Measurements from ENCODE around the gene ATP13A3.

The ATP13A3 gene

DNA sequence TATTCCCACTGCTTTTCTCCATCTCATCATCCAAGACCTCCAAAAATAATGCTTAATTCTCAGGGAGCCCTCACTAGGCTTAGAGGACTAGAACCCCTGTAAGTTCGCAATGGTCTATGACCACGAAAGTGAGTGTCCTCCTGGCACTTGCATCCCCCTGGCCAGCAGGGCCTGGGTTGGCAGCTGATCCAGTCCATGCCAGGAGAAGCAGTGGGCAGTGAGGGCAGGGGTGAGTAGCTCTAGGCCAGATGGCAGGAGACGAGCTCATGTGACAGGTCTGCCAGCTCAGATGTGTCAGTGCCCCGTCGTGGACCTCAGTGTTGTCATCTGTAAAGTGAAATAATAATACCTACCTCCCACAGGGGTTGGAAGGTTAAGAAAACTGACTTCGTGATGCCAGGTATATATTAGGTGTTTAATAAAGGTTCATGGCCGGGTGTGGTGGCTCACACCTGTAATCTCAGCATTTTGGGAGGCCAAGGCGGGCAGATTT is 98.8 kb downstream of the ATP13A3 start:
- DNase-seq = no peak

DNA sequence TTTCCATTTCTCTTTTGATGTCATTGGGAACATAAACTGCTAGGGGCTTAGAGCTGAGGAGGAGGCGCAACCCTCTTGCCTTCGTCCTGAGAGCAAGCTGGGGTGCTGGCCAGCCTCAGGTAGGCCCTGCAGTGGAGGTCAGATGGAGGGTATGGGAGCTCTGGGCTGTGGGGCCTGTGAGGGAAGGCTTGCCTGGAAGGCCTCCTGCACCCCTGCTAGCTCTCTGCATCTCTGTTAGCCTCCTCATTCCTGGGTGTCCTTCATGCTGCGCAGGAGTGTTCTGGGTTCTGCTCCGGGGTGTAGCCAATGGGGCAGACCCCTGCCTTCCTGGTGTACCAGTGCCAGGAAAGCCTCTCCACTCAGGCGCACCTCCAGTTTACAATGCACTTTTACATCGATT is 99.5 kb downstream of the ATP13A3 start:
- DNase-seq = no peak

GRCh38 chr3:194386648-194387047 is 100.2 kb downstream of the ATP13A3 start:
- DNase-seq = no peak

DNA sequence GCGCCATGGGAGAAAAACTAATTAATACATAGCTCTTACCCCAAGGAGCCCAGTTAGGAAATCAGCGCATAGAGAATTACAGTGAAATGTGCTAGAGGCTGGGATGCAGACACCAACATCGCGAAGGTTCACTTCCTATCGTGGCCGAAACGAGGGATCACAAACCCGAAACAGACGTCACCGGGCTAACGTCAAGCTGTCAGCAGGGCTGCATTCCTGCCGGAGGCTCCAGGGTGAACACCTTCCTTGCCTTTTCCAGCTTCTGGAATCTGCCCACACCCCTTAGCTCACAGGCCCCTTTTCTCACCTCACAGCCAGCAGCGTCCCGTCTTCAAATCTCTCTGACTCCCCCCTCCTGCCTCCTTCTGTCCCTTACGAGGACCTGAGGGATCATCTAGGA is 100.7 kb downstream of the ATP13A3 start:
- DNase-seq = no peak

DNA sequence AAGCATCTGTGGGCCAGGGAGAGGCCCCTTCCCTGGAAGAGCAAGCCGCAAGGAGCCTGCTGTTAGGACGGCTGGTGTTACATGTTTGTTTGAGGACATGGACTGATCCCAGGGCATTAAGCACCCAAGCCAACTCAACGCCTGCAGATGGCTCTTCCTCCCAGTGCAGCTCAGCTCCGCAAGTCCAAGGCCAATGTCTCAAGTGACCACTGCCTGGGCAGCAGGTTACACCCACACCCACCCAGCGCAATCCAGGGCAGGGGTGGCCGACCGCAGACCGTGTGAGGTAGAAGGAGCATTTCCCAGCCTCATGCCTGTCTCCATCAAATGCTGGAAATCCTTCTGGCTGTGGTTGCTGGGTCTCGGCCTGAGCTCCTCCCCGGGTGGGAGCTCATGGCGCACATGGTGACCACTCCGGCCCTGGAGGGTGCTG is 102.2 kb downstream of the ATP13A3 start:
- no peak for DNase-seq

GRCh38 chr3:194384156-194384555 is 102.6 kb downstream of the ATP13A3 start:
- no peak for DNase-seq

DNA sequence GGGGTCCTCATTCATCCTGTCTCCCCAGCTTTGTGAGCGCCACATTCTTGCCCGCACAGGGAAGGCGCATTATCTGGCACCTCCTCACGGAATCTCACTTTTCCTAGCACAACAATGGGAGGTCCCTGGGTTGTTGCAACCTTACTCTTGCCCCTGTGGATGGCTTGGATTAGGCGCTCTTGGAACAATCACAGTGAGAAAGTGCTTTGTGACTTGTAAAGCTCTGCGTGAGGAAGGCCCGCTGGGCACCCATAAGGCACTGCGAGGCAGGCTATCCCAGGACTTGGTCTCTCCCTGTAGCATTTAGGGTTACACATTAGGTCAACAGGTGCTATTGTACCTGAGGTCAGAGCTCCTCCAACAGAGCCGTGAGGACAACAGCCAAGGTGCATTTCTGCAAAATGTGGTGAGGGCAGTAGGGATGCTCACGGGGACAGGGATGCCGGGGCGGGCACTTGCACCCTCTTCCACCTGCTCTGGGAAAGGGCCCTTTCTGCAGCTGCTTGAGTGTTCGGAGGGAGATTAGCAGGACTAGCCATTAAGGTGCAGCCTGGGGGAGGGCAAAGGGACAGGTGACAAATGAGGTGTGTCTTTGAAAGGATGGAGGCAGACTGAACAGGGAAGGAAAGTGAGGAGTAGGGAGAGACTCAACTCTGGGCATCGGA is 103.4 kb downstream of the ATP13A3 start:
- no peak for DNase-seq

GRCh38 chr3:194382892-194383223 is 103.9 kb downstream of the ATP13A3 start:
- DNase-seq = no peak

GRCh38 chr3:194382196-194382891 is 104.5 kb downstream of the ATP13A3 start:
- DNase-seq = no peak

DNA sequence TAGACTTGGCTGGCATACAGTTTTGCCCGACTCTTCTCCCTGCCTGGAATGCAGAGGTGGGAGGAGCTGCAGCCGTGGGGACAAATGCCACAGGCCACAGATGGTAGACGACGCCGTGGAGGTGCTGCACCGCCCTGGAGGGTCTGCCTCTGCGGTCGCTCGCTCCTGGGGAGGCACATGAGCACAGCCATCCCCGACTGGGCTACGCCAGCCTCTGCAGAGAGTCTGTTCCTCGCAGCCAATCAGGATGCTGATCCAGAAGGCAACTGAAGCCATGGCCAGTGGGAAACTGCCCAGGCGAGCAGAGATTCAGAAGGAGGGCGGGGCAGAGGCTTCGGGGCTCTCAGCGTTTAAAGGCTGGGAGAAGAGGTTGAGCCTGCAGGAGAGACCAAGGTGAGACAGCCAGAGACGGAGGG is 105.3 kb downstream of the ATP13A3 start:
- DNase-seq = no peak

- DNase-seq = no peak
Observed at GRCh38 chr3:194380326-194380725, 106.5 kb downstream of the ATP13A3 start.

GRCh38 chr3:194379651-194380050 is 107.2 kb downstream of the ATP13A3 start:
- no peak for DNase-seq

GRCh38 chr3:194379231-194379630 is 107.6 kb downstream of the ATP13A3 start:
- no peak for DNase-seq

- DNase-seq = no peak
Observed at GRCh38 chr3:194377708-194378107, 109.1 kb downstream of the ATP13A3 start.

DNA sequence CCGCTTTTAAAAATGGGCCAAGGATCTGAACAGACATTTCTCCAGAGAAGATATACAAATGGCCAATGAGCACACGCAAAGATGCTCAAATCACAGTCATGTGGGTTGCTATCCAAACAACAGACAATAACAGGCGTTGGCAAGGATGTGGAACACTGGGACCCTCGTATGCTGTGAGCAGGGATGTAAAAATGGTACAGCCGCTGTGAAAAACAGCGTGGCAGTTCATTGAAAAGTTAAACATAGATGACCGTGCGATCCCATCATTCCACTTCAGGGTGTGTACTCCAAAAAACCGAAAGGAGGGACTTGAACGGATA is 110.6 kb downstream of the ATP13A3 start:
- DNase-seq = no peak

DNA sequence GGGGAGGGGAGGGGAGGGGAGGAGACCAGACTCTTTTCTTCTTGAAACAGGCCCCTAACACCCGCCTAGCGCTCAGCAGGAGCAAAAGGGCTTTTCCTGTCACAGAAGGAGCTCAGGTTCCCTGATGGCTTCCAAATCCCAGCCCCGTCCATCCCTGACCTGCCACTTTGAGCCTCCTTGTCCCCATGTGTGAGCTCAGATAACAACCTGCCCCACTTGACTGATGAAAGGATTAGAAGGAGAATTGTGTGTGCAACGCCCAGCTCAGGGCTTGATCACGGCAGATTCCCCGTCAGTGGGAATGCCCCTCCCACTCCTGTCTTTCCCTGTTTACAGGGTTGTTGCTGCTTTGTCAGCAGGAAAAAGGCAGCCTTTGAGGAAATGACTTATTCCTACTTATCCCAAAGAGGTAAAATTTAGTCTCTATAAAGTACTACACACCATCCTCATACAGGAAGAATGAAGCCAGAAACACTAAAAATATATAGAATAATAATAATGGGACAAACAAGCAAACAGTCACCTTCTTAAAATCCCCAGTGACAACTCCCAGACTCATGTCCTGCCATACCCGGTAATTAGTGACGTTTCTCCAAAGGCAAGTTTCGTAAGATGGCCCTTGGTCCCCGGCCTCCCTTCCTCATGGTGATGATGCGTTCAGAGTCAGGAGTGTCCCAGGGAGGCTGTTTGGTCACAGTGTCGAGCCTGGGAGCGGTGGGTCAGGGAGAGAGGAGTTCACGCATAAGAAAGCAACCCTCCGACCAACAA is 111.1 kb downstream of the ATP13A3 start:
- no peak for DNase-seq

- no peak for DNase-seq
Observed at GRCh38 chr3:194374935-194375334, 111.9 kb downstream of the ATP13A3 start.

DNA sequence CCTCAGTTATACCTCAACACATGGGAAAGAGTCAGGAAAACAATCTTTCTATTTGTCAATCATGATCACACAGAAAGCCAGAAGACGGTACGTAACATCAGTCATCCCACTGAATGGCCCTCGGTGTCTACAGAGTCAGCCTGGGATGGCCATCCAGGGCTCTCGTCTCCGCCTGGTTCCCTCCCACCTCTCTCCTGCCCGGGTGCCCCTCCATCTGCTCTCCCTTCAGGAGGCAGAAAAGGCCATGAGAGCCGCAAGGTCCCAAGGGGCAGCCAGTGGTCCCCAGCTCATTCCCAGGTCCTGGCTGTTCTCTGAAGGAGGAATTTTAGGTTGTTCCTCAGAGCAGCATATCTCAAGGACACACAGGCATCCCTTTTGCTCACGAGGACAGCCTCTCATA is 112.9 kb downstream of the ATP13A3 start:
- no peak for DNase-seq

DNA sequence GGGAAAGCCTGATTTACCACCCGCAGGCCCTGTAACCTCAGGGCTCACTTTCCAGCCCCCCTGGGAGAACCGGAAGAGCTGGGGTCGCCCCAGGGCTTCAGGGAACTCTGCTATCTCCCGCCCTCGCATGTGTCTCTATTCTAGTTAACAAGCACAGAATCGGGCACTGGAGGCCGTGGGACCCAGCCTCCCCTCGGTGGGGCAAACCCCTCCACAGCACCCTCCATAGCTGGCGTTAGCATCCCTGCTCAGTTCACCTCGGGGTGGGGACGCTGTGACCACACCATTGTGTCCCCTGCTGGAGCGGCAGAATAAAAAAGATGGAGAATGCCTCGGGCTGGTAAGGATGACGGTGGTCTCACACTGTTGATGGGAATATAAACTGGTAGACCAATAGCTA is 113.8 kb downstream of the ATP13A3 start:
- no peak for DNase-seq

DNA sequence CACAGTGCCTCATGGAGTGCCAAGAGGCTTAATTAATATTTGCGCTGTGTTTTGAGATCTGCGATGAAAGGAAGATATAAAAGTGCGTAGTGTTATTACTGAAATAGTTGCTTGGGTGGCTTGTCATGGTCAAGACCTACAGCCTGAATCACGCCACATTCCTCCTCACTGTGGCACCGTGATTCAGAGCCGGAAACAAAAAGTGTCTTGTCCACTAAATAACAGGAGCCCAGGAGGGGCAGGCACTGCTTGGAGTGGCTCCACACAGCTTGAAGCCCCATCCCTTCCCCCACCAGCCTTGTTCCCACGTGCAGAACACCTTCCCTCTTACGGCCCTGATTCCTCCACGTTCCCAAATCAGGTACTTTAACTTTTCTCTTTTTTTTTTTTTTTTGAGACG is 116.0 kb downstream of the ATP13A3 start:
- no peak for DNase-seq

DNA sequence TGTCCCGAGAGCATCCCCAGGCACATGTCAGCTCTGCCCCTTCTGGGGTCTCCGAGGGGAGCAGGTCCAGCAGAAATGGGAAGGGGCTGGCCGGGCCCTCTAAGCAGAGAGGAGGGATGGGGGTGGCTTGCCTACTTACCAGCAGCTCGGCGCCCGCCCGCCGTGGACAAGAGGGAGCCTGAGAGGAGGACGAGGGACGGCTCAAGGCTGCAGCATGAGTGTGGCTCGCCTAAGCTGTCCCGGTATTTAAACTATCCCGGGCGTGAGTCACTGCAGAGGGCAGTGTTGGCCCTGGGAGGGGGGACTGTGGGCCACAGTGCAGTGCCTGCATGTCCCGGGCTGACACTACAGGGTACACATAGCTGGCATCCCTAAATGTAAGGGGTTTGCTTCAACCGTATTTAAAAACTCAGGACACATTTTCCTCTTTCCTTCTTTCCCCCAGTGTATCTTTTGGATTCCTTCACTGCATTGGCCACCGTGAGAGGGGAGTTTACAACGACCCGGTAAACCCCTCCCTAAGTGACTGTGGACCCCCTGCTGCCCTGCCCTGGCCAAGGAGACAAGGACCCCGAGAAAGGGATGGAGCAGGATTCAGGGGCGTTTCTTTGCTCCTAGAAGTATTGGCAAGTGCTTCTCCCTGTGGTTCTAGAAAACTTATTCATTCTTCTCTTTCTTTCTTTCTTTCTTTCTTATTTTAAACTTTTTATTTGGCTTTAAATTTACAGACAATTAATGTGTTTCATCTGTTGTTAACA is 117.1 kb downstream of the ATP13A3 start, which contains the start of gene LRRC15:
Gene LRRC15 (minus strand): TSS at position 222 of the 758 bp plus-strand sequence. CDS start 8,700 bp downstream, outside the sequence.
- DNase-seq = no peak

DNA sequence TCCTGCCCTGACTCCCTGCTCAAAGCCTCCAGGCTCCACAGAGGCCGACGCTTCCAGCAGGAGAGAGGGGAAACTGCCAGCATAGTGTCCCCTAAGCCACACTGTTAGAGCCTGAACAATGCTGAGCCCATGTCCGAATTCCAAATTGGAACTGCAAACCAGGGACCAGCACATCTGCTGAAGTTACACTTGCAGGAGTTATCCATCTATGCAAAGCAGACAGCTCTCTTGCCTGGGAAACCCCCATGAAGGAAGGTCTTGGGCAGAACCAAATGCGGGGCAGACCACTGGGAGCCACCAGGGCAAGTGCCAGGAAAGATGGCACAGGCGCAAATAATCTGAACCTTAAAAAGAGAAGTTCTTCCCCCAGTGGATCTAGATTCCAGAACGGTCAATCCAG is 117.9 kb downstream of the ATP13A3 start:
- DNase-seq = no peak
